Pulmonary artery endothelial cell (primary cell): ENCODE measurements around the gene EFHC1. TPM values are rescaled to one million over a fixed set of nuclear protein-coding genes. Genes with fewer than 3 reads are reported as not detected.

Experiments
- DNase-seq: peaks from one replicate; pipeline ENCODE4 v3.0.0-alpha.2; 2011; ENCODE audit warnings: low read depth, low spot score
- total RNA-seq: library from RNA; depleted of rRNA; stranded (reverse); fragments of >200 nt; gene quantifications from 2 replicates; pipeline ENCODE4 v1.2.3, GENCODE V29; 2014

The EFHC1 gene
- total RNA-seq, 1 donor from 2014 or later, result 12.8 TPM

GRCh38 chr6:52395969-52396368 lies 24.2 kb upstream of the EFHC1 start:
- no peak for DNase-seq

DNA sequence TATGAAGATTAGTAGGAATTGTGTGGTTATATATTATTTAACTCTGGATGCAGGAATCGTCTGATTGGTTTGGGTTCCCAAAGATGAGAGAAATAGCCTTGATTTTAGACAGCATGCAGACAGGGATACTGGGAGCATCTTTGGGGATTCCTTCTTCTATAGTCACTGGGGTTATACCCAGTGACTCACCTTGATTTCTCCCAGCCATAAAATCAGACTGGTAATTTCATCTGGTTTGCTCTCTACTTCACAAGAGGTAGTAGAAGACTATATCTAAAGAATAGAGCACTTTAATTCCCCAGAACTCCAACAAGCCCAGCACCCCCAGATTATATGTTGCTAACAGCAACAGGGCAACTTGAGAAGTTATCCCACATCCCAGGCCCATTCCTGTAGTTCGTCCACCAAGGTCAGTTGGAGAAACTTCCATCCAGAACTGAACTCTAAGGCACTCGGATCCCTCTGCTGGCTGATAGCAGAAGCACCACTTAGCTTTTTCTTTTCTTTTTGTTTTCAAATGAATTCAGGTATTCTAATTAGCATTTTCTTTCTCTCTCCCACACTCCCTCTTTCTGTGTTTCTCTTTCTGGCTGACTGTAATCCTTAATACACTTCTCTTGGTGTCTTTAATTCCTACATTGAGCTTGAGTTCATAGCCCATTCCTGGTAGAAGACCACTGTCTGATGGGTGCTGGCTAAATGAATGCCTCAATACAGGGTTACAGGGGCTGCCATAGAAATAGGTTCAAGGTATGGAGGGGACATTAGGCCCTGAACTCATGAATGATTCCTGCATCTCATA lies 20.4 kb upstream of the EFHC1 start:
- DNase-seq, result no peak

- DNase-seq, result no peak
Observed at GRCh38 chr6:52400313-52401041, 19.7 kb upstream of the EFHC1 start.

GRCh38 chr6:52403086-52403485 lies 17.1 kb upstream of the EFHC1 start:
- DNase-seq, result no peak

- DNase-seq, result no peak
Observed at GRCh38 chr6:52403627-52404026, 16.5 kb upstream of the EFHC1 start.

DNA sequence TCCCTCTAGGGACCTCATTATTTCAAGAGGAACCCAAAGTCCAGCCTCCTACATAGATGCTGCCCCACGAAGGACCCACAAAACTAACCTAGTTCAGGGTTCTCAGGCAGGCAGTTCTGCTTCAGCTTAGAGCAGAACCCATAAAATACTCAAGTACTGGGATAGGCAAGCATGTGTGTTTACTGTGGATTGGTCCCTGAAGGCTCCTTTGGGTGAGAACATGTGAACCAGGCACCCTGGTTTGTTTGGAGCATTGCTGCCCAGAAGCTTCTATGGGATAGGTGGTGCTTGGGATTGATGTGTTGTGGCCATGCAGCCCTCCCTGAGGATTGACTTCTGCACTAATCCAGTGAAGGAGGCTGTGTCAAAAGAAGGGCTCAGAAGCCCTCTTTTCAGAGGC lies 14.9 kb upstream of the EFHC1 start:
- DNase-seq, result no peak

DNA sequence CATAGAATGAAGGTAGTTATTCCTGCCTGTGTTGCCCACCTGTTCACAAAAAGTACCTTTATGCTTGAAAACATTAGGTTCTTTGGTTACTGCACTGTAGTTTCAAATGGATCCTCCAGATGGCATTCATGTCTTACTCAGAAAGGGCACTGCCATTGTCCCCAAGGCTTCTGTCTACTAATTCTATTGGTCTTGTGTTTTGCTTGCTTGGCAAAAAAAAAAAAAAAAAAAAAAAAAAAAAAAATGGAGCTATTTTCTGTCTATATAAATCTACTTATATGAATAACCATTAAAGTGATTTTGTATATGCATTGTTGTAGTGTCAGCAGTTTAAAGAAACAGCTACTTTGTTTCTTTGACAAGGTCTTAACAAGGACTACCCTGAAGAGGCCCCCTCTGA lies 12.7 kb upstream of the EFHC1 start:
- no peak for DNase-seq

DNA sequence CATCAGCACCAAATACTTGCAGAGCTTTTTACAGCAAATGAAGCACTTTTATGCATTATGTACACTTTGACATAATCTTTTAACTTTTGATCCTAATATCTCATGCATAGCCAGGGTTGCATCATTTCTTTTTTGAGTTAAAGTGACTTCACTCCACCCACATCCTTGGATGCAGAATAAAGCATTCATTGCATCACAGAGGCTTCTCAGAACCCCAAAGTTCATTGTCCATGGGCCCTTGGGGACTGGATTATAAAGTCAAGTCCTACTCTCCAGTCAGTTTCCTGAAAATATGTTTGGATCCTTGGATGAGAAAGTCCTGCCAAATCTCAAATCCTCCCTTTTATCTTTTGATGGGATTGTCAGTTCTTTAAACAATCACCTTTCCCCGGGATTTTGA lies 10.6 kb upstream of the EFHC1 start:
- no peak for DNase-seq

DNA sequence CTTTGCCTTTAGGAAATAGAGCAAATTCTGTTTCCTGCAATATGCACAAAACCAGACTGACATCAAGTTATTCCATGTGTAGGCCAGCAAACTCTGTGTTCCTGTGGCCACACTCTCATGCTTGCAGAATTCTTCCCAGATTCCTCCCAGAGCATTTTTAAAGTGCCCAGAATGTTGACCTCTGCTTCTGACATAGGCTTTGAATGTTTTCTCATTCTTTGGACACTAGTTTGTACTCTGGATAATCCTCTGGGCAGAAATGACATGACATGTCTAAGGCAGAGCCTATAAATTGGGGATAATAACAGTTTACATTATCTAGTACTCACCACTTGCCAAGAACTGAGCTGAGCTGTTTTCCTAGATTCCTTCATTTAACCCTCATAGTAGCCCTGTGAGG lies 9.2 kb upstream of the EFHC1 start:
- no peak for DNase-seq

DNA sequence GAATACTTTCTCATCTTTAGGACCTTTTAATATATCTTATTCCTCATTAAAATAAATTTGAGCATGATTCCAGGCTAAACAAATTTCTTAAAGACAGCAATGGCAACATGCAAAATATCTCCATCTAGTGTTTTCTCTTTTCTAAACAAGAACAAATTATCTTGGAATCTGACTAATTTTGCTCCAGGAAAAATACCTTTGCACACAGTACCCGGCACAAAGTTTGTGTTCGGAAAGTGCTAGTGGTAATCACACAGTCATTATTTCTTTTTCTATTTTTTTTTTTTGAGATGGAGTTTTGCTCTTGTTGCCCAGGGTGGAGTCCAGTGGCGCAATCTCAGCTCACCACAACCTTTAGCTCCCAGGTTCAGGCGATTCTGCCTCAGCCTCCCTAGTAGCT lies 8.2 kb upstream of the EFHC1 start:
- no peak for DNase-seq

DNA sequence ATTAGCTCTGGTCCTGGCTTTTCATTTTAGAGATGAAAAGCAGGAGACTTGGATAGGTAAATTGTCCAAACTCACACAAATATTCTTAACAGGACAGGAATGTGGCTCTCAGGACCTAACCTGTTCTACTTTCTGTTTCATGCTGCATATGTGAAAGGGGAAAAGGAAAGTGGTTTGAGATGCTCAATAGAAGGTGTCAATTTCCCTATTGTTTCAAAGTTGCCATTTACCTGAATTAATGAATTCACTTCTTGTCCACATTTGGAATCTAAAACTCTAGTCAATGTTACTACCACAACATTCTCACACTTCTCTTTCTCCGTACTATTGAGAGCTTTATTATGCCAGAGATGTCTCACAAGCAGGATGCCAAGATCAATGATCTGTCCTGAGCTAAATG lies 4.8 kb upstream of the EFHC1 start:
- DNase-seq, result no peak

DNA sequence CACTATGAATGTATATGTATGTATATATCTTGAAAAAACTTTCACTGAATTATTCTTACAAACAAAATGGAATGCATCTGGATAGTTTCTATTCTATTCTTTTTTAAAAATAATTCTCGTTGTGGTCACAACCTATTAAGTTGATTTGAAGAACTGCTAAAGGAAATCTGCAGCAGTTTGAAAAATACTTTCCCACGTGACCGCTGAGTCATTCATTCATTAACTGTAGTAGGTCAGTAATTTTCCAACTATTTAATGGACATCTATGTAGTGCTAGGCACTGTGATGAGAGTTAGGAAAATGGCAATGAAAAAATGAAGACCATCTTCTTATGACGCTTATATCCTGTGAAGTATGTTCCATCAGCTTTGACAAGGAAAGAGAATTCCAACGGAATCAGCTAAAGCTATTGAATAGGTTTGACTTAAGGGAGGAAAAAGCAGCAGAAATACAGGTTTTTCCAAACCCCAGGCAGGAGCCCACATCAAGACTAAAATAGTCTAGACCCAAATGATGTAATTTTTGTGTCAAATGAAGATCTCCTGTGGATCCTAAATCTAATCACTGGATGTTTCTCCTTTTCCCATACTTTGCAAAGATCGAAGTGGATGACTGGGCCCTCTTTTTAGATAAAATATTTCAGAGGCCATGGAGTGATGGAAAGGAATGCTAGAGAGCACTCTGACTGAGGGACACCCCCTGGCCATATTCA lies 4.1 kb upstream of the EFHC1 start:
- no peak for DNase-seq

DNA sequence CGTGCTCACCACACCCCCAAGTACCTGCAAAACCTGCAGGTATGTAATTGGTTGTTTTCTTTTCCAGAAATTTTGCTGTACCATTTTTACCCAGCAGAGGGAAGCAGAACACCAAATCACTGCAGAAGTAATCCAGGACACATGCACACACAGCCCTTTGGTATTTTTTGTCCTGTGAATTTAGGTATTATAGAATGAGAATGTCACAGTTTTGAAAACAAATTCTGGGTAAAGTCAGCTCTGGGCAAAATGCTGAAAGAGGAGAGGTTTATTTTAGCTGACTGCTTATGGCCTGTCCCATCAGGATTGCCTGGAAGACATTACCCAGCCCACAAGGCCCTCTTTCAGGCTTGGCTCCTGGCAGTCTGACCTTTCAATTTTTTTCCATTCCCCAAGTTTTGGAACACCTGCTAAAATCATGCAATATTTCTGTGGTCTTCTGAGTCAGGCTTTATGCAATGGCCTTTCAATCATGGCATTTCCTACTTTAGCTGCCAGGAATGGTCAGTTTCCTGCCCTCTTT lies 3.5 kb upstream of the EFHC1 start:
- no peak for DNase-seq

- peak; percentile 84 for DNase-seq
Observed at GRCh38 chr6:52417675-52418111, 2.4 kb upstream of the EFHC1 start.

GRCh38 chr6:52418606-52419005 lies 1.5 kb upstream of the EFHC1 start:
- DNase-seq, result no peak

GRCh38 chr6:52420668-52421358 lies 671 bp downstream of the EFHC1 start:
- no peak for DNase-seq

GRCh38 chr6:52422156-52422555 lies 2.0 kb downstream of the EFHC1 start:
- no peak for DNase-seq

- DNase-seq, result no peak
Observed at GRCh38 chr6:52423448-52423847, 3.3 kb downstream of the EFHC1 start.

DNA sequence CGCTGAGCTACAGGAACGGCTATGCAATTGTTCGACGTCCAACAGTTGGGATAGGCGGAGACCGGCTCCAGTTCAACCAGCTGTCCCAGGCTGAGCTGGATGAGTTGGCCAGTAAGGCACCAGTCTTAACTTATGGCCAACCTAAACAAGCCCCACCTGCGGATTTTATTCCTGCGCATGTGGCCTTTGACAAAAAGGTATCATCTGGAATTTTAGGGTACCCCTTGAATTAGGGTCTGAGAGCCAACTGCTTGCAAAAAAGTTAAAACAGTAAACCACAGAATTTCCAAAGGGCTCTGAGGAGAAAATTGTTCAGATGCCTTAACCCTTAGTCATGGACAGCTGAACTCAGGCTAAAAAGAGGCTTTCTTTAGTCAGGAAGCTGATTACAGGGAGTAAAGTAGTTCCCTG lies 3.8 kb downstream of the EFHC1 start:
- peak; percentile 65 for DNase-seq

GRCh38 chr6:52424513-52424912 lies 4.4 kb downstream of the EFHC1 start:
- DNase-seq, result no peak

DNA sequence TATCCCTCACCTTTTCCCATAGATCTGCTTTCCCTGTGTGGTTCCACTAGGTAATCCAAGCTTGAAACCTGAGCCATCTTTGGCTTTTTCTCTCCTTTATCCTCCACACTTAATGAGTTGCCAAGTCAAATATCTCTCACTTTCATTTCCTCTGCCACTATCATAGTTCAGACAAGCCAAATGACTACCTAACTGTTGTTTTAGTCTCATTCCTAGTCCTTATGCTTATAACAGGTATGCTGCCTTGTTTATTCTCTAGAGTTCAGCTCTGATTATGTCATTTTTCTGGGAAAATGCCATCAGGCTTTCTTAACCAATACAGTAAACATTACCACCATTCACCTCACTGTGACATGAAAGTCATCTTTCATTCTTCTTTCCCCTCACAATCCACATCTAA lies 6.5 kb downstream of the EFHC1 start:
- DNase-seq, result no peak
